Nephron progenitor cell (in vitro differentiated cells): Measurements from ENCODE around the gene FANCI.
A peak's percentile ranks its signal among the peaks of the same experiment; 100 is the strongest.

Source experiments
- DNase-seq: peaks from one replicate; pipeline ENCODE4 v3.0.0; 2021
- H3K27ac Mint-ChIP-seq: 2 replicates; pipeline ENCODE4 v1.8.0; 2021; ENCODE audit warnings: mild to moderate bottlenecking, moderate library complexity, mixed read lengths
- H3K27me3 Mint-ChIP-seq: 2 replicates; pipeline ENCODE4 v1.8.0; 2021; ENCODE audit warnings: mild to moderate bottlenecking, low read depth, mixed read lengths; ENCODE audit not compliant: poor library complexity
- H3K36me3 Mint-ChIP-seq: 2 replicates; pipeline ENCODE4 v1.8.0; 2021; ENCODE audit warnings: low read depth, mixed read lengths
- H3K4me1 Mint-ChIP-seq: 2 replicates; pipeline ENCODE4 v1.8.0; 2021; ENCODE audit warnings: mixed read lengths
- H3K4me3 Mint-ChIP-seq: 2 replicates; pipeline ENCODE4 v1.8.0; 2021; ENCODE audit warnings: mild to moderate bottlenecking, moderate library complexity, mixed read lengths
- H3K9me3 Mint-ChIP-seq: 2 replicates; pipeline ENCODE4 v1.8.0; 2021; ENCODE audit warnings: mild to moderate bottlenecking, moderate library complexity, mixed read lengths
- TF ChIP-seq, protein P1 (sequence below): fragments of 200-600 bp; sonication (generic); IDR thresholded peaks from 2 replicates; pipeline ENCODE4 v1.5.0; 2021; ENCODE audit warnings: antibody characterized with exemption

Gene FANCI

DNA sequence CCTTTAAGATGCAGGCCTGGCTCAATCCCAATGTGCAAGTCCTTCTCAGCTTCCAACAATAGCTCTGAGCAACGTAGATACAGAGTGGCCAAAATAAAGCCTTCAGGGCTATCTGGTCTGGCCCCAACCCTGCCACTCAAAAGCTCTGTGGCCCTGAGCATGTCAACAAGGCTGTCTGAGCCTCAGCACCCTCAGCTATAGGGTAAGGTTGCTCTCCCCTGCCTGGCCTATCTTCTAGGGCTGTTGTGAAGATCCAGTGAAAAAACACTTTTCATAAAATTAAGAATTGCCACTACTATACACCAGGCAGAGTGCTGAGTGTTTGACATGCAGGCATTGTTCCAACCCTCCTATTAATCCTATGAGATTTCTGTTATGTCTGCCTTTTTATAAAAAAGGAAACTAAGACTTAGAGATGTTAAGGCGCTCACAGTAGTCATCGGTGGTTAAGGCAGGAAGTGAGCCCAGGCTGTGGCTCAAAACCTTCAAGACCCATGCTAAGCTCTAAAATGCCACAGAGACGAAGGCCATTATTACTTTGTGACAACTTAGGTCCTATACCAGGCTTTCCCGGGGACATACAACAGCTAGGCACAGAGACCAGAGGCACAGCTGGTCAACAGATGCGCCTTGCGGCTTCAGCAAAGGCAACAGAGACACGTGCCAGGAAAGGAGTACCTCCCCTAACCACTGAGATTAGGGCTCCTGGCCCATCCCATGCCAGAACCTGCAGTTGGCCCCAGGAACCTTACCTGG lies 85.7 kb downstream of the FANCI start:
- Mint-ChIP-seq H3K4me1 (peaks cover 31% of the 10 kb centered on the region), H3K27me3 (no peaks in the 10 kb centered on the region), H3K36me3 (peaks cover 68% of the 10 kb centered on the region), H3K4me3 (no peak overlapping the region), H3K27ac (peak overlapping the region; percentile 92), H3K9me3 (no peaks in the 10 kb centered on the region)
- DNase-seq: no peak
- TF ChIP-seq, protein P1, sequence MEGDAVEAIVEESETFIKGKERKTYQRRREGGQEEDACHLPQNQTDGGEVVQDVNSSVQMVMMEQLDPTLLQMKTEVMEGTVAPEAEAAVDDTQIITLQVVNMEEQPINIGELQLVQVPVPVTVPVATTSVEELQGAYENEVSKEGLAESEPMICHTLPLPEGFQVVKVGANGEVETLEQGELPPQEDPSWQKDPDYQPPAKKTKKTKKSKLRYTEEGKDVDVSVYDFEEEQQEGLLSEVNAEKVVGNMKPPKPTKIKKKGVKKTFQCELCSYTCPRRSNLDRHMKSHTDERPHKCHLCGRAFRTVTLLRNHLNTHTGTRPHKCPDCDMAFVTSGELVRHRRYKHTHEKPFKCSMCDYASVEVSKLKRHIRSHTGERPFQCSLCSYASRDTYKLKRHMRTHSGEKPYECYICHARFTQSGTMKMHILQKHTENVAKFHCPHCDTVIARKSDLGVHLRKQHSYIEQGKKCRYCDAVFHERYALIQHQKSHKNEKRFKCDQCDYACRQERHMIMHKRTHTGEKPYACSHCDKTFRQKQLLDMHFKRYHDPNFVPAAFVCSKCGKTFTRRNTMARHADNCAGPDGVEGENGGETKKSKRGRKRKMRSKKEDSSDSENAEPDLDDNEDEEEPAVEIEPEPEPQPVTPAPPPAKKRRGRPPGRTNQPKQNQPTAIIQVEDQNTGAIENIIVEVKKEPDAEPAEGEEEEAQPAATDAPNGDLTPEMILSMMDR: no peak

DNA sequence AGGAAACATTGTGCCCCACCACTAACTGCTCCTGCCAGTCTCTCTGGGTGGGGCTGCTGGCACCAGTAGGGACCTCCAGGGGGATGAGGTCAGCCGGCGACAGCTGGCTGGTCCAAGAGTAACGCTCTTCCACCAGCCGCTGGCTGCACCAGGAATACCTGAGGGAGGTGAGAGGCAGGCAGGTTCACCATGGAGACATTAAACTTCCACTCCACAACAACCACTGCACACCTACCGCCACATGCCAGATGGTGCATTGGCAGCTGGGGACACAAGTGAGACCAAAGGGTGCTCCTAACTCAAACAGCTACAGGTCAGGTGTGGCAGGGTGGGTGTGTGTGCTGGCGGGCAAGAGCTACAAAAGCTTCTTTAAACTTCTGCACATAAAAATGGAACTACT lies 86.3 kb downstream of the FANCI start:
- Mint-ChIP-seq H3K27me3 (peaks cover 5% of the 10 kb centered on the region), H3K27ac (no peak overlapping the region), H3K36me3 (peaks cover 62% of the 10 kb centered on the region), H3K4me1 (peaks cover 32% of the 10 kb centered on the region), H3K9me3 (peaks cover 3% of the 10 kb centered on the region), H3K4me3 (no peak overlapping the region)
- DNase-seq: no peak
- TF ChIP-seq, protein P1: no peak

DNA sequence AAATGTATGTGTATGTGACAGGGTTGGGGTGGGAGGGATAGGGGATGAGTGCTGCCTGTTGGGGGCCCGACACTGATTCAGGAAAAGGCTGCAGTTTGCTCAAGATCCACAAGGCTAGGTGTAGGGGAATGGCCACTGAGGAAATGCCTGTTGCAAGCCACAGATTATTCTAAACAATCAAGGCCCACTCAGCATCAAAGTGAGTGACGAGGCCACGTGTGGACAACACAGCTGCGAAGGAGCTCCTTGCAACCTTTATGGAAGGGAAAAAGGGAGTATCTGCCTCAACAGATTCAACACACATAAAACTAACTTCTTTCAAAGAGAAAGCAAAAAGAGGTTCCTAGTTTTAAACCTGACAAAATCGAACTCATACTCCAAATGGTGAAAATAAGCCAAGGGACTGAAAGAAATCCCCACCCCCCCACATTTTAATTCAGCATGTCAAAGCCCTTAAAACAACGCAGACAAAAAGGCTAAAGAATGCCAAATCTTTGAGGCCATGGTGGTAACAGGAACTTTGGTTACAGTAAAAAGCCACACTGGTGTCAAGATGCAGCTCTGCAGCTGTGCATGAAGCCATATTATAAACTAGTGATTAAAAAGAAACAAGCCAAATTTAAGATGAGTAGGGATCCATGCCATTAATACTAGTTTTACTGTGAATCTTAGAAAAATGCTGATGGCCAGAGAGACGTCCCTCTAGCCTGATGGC lies 87.3 kb downstream of the FANCI start:
- Mint-ChIP-seq H3K27me3 (peaks cover 13% of the 10 kb centered on the region), H3K9me3 (peaks cover 3% of the 10 kb centered on the region), H3K4me1 (peaks cover 38% of the 10 kb centered on the region), H3K4me3 (no peak overlapping the region), H3K27ac (no peak overlapping the region), H3K36me3 (peaks cover 60% of the 10 kb centered on the region)
- DNase-seq: no peak
- TF ChIP-seq, protein P1: no peak

DNA sequence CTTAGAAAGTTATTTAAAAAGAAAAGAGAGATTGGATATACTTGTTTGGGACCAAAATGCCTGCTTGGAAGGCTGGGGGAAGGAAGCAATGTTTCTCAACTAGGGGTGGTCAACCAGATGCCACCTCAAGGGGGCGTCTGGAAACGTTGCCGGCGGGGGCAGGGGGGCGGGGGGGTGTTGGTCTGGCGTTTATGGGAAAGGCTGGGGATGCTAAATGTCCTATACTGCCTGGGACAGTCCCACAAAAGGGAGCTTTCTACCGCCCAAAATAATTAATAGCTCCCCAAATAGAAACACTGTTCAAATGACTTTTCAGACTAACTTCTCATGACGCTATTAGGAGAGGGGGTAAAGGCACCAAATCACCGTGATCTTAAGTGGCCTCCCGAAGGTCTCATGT lies 88.7 kb downstream of the FANCI start:
- H3K4me1 Mint-ChIP-seq: peaks cover 38% of the 10 kb centered on the region
- peaks cover 50% of the 10 kb centered on the region for H3K36me3 Mint-ChIP-seq
- H3K4me3 Mint-ChIP-seq: peak overlapping the region; percentile 76
- peaks cover 25% of the 10 kb centered on the region for H3K27me3 Mint-ChIP-seq
- peak overlapping the region; percentile 68 for H3K27ac Mint-ChIP-seq
- TF ChIP-seq, protein P1: peak; percentile 54
- peak; percentile 46 for DNase-seq
- peaks cover 3% of the 10 kb centered on the region for H3K9me3 Mint-ChIP-seq

DNA sequence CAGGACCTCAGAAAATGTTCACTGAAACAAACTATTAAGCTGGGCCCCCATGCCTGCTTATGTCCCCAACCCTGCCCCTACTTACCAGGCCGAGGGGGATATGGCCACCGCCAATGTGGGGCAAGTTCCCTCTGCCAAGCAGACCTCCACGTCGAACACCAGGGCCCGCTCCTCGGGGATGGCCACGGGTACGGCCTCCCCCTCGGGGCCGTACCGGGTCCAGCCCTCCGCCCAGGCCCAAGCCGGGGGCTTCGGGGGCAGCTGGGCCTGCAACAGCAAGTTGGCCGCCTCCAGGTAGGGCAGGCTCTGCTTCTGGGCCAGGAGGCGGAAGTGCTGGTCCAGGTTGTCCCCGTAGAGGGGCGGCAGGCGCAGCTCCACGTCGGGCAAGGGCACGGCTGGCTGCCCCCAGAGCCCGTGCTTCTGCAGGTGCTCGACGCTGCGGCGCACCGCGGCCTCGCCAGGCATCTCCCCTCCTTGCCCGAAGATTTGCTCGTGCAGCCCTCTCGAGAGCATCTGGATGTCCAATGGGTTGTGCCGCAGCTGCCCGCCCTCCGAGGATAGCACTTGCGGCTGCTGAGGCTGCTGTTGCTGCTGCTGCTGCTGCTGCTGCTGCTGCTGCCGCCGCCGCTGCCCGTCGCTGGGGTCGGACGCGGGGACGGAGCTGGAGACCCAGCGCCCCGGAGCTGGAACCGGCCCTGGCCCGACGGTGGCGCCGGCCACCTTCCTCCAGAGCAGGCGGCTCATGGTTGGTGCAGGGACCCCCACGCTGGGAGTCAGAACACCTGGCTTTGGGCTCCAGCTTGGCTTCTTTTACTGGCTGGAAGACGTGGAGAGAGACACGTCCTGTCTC lies 89.5 kb downstream of the FANCI start:
- H3K4me3 Mint-ChIP-seq: peak overlapping the region; percentile 81
- TF ChIP-seq, protein P1: no peak
- peak; percentile 18 for DNase-seq
- peaks cover 32% of the 10 kb centered on the region for H3K27me3 Mint-ChIP-seq
- peaks cover 42% of the 10 kb centered on the region for H3K36me3 Mint-ChIP-seq
- H3K9me3 Mint-ChIP-seq: peaks cover 3% of the 10 kb centered on the region
- H3K27ac Mint-ChIP-seq: peak overlapping the region; percentile 68
- H3K4me1 Mint-ChIP-seq: peaks cover 38% of the 10 kb centered on the region
